Activated CD4-positive, CD25-positive, alpha-beta regulatory T cell treated with anti-CD3 and anti-CD28 coated beads, Interleukin-2, amount 50 U/mL, for 24 hours (primary cell): ENCODE measurements around the gene C16orf74.

Experiments used
- ATAC-seq, 2 donors: fragments of 150-1000 bp; cut with Tn5 transposase; one replicate each; pipeline ENCODE4 v1.10.0; 2021; ENCODE audit warnings: mild to moderate bottlenecking in 1 of 2, moderate library complexity in 1 of 2

Gene C16orf74

GRCh38 chr16:85750827-85751697 is at the start of gene C16orf74:
TSS of gene C16orf74 (minus strand) at chr16:85751096. CDS start at chr16:85735217, 15,879 bp downstream.
- peak; percentile 72 for ATAC-seq

GRCh38 chr16:85800321-85800669 is 49.4 kb upstream of the C16orf74 start:
- peak; percentile 43 for ATAC-seq

DNA sequence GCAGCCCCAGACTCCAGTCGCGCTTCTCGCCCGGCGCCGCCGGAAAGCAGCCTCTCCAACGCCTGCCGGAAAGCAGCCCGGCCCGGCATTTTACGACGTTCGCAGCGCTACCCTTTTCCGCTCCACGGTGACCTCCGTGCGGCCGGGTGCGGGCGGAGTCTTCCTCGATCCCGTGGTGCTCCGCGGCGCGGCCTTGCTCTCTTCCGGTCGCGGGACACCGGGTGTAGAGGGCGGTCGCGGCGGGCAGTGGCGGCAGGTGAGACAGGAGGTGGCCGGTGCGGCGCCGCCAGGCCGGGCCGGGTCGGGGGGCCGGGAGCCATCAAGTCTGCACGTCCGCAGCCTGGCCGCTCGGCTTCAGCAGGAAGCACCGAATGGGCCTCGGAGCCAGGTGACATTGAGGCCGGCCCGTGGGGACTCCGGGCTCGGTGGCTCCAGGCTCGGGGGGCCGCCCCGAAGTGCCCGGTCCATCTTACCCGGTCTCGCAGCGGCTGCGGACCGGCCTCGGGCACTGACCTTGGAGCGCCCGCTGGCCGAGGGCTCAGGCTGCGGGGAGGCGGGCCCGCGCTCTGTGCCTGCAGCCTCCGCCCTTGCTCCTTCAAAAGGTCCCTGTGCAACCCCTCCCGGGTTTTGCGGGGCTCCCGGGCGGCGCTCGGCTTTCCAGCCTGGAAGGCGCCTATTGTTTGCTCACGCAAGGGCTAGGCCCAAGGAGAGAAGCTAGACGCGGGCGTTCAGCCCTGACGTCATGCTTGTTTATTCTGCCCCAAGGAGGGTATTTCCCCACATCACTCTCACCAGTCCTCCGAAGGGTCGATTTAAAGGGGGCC is 48.8 kb upstream of the C16orf74 start, which contains the start of the genes COX4I1 and EMC8:
COX4I1 (plus strand) TSS at position 199 of the 824 bp plus-strand sequence. CDS start 1,511 bp downstream, outside the sequence.
EMC8 (minus strand) TSS at position 48 of the 824 bp plus-strand sequence. CDS start 249 bp downstream, outside the sequence.
- ATAC-seq, result peak; percentile 93 to 94

DNA sequence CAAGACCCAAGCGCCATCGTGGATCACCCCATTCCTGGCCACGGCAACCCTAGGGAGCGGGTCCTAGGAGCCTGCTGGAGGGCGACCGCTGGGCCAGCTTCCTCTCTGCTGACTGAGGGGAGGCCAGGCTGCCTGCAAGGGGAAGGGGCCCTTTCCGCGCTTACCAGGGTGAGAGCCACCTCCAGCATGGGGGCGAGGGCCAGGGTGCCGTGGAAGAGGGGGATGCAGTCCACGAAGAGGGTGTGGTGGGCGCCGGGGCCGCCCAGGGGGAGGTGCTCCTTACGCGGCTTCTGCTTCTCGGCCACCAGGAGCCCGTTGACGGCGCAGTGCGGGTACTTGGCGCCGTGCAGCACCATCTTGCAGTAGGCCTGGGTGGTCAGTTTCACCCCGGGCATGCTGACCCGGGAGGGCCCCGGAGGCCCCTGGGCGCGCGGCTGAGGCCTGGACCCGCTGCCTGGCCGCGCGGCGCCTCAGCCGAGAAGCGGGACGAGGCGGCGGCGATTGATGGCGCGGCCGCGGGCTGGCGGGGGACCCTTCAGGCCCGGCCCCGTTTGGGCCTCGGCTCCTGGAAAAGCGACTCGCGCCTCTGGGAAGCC is 48.1 kb upstream of the C16orf74 start:
- peak; percentile 36 to 44 for ATAC-seq

GRCh38 chr16:85798283-85798776 is 47.4 kb upstream of the C16orf74 start:
- no peak for ATAC-seq

- no peak for ATAC-seq
Observed at GRCh38 chr16:85796599-85796998, 45.7 kb upstream of the C16orf74 start.

DNA sequence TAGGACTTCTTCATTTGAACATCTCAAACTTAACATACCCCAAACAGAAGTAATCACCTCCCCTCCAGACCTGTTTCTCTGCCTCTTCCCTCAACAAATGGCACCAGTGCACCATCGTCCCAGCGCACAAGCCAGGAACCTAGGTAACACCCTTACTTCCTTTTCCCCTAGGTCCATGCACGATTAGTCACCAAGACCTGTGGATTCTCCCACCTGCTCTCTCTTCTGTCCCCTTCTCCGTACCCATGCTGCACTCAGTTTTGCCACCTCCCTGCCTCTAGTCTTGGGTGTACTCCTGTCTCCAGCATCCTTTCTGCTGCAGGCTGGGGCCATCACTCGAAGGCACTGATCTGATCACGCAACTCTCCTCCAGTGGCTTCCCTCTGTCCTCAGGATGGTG is 45.3 kb upstream of the C16orf74 start:
- no peak for ATAC-seq

GRCh38 chr16:85794696-85795095 is 43.8 kb upstream of the C16orf74 start:
- ATAC-seq, result no peak

DNA sequence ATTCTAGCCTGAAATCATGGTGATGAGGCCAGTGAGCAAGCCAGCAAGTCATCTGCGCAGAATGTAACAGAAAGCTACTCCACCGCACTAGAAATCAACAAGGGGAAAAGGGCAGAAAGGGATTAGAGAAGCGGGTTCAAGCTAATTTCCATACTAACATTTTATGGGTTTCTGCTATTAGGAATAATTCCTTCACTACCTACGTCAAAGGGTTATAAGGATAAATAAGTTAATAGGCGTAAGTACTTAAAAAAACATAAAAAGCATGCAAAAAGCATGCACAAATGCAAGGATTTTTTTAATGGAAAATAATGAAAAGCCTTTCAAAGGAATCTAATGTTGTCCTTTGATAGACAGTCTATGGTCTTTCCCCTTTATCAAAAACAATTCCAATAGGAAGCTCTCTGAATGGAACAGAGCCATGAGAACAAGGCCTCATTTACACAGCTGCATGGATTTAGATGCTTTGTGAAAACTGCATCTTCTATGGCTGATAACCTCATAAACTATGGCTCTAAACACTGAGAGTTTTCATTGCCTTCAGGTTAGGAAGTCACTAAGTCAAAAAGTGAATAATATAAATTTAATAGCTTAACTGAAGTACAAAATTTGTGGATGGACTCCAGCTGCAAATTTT is 42.9 kb upstream of the C16orf74 start:
- no peak for ATAC-seq

- ATAC-seq, result no peak
Observed at GRCh38 chr16:85789773-85790172, 38.9 kb upstream of the C16orf74 start.

- no peak for ATAC-seq
Observed at GRCh38 chr16:85788819-85789218, 37.9 kb upstream of the C16orf74 start.

GRCh38 chr16:85785927-85786326 is 35.0 kb upstream of the C16orf74 start:
- ATAC-seq, result no peak

DNA sequence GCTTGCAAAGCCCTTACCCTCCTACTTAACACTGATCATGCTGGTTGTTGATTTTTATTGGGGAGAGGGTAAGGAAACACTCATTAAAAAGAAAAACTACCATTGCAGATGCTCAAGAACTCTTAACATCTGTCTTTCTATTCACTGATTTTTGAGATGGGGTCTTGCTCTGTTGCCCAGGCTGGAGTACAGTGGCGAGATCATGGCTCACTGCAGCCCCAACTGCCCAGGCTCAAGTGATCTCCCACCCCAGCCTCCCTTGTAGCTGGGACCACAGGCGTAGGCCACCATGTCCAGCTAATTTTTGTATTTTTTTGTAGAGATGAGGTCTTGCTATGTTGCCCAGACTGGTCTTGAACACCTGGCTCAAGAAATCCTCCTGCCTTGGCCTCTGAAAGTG is 33.9 kb upstream of the C16orf74 start:
- ATAC-seq, result no peak

- no peak for ATAC-seq
Observed at GRCh38 chr16:85783441-85783840, 32.5 kb upstream of the C16orf74 start.

DNA sequence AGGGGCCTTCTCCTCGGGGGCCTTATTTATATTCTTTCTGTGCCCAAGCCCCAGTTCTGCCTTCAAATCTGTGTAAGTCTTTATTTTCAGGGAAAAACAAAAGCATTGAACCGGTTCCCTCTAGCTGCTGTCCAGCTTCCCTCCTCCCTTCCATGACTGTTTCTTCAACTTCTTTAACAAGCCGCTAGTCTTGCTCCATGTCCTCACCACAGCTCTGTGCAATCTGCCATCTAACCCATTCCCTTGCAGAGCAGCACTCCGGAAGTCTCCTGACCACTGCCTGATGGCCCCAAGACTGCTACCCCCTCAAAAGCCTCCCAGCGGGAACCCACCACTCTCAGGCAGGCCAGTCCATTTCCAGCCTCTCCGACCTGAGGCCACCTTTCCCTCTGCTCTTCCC is 31.6 kb upstream of the C16orf74 start:
- no peak for ATAC-seq

GRCh38 chr16:85781695-85782370 is 30.9 kb upstream of the C16orf74 start:
- ATAC-seq, result no peak

DNA sequence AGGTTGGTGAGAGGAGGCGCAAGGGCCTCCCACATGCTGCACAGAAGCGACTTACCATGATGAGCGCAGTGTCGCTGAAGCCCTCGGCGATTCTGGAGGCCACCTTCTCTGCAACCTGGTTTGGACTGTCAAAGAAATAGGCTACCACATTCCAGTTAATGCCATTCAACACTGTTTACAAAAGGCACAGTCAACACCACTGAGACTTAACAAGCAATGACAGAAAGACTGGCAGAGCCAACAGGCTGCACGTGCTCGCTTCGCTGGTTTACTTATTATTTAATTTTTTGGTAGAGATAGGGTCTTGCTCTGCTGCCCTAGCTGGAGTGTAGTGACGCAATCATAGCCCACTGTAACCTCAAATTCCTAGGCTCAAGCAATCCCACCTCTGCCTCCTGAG is 30.3 kb upstream of the C16orf74 start:
- ATAC-seq, result no peak

DNA sequence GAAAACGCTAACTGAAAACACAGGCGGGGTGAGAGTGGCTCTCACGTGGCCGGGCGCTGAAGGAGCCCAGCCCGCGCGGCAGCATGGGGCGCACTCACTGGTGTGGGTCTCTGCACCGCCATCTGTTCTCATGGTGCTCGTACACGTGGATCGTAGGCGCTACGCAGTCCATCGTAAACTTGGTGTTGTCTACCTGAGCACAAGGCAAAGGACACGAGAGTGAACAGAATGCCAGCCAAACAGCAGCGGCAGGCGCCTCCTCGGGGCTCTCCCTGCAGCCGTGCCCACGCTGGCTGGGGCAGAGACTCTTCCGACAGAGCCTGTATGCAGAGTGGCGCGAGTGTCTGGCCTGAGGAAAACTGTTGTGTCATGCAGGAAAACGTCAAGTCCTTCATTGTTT is 29.4 kb upstream of the C16orf74 start:
- no peak for ATAC-seq

DNA sequence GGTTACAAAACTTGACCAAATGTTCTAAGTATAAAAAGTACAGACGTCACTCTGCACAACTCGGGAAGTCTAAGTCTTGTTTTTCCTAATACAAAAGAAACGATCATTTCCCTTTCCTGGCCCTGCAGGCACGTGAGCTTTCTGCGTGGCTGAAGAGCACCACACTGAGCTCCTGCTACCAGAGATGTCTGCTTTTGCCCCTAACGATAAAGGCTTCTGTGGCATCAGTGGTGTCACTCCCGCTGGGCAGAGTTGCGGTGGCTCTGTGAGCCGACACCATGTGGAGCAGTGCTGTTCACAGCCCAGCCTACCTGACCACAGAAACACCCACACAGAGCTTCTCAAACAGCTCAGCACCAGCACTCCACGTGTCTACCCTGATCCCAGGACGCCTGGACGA is 28.0 kb upstream of the C16orf74 start:
- no peak for ATAC-seq

- no peak for ATAC-seq
Observed at GRCh38 chr16:85777583-85778310, 26.9 kb upstream of the C16orf74 start.

DNA sequence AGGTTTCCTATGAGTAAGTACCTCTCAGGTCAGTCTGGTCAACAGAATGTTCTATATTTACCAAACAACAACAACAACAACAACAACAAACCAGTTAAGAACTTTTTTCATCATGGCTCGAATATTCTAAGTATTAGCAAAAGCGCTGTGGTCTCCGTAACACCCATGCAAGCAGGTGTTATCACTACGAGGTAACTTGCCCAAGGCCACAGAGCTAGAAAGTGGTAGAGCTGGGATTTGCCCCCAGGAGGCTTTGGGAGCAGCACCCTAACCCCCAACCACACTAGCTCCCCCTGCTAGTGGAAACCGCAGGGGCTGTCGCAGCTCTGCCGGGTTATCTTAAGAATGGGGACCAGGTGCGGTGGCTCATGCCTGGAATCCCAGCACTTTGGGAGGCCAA is 23.9 kb upstream of the C16orf74 start:
- no peak for ATAC-seq
